ENCODE results near the gene CLHC1.

DNA sequence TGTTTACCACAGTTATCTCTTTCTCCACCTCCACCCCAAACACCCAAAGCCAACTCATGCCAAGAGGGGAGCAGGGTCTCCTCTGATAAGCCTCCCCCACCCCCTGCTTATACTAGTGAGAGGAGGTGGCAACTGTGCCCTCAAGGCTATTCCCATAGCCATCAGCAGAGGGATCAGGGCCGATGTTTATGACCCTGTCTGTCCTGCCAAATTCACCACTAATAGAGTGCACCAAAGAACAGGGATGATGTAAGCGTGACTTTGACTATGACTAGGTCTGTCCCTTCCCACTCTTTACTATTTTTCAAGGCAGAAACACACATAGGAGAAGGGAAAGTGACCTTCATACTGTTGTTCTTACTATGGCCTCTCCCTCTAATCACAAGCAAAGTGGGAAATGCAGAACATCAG is 74.6 kb downstream of the CLHC1 start:
- TF ChIP-seq, protein P1, sequence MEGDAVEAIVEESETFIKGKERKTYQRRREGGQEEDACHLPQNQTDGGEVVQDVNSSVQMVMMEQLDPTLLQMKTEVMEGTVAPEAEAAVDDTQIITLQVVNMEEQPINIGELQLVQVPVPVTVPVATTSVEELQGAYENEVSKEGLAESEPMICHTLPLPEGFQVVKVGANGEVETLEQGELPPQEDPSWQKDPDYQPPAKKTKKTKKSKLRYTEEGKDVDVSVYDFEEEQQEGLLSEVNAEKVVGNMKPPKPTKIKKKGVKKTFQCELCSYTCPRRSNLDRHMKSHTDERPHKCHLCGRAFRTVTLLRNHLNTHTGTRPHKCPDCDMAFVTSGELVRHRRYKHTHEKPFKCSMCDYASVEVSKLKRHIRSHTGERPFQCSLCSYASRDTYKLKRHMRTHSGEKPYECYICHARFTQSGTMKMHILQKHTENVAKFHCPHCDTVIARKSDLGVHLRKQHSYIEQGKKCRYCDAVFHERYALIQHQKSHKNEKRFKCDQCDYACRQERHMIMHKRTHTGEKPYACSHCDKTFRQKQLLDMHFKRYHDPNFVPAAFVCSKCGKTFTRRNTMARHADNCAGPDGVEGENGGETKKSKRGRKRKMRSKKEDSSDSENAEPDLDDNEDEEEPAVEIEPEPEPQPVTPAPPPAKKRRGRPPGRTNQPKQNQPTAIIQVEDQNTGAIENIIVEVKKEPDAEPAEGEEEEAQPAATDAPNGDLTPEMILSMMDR (IDR thresholded peaks at IDR 0.05): no peak
- no peak for TF ChIP-seq POLR2A (IDR thresholded peaks at IDR 0.05)
